ENCODE results near the gene ANKRD17. TPM values are rescaled to one million over a fixed set of nuclear protein-coding genes. Genes with fewer than 3 reads are reported as not detected.

The ANKRD17 gene
- total and polyA plus RNA-seq, 9 of the 15 experiments (the other 6 are each of a cell fraction or from before 2014, with no cell fraction given) = 25.5 to 86.9 (median 52.2) TPM

DNA sequence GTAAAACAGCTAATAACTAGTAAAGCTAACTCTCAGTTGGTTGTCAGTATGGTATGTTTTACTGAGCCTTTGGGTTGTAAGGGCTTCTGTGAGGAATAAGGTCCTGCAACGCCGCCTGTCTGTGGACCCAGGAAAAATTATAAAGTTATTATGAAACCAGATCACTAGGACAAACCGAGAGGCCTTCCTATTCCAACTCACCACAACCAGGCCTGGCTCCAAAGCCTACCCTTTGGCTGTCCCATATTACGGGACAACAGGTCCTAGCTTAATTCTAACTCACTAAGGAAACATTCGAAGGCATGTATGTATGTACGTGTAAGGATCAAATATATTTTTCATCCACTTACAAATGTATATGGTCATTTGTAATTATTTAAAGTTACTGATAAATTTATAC is 1.4 kb downstream of the ANKRD17 start (continued):
- TF ChIP-seq, protein P1, sequence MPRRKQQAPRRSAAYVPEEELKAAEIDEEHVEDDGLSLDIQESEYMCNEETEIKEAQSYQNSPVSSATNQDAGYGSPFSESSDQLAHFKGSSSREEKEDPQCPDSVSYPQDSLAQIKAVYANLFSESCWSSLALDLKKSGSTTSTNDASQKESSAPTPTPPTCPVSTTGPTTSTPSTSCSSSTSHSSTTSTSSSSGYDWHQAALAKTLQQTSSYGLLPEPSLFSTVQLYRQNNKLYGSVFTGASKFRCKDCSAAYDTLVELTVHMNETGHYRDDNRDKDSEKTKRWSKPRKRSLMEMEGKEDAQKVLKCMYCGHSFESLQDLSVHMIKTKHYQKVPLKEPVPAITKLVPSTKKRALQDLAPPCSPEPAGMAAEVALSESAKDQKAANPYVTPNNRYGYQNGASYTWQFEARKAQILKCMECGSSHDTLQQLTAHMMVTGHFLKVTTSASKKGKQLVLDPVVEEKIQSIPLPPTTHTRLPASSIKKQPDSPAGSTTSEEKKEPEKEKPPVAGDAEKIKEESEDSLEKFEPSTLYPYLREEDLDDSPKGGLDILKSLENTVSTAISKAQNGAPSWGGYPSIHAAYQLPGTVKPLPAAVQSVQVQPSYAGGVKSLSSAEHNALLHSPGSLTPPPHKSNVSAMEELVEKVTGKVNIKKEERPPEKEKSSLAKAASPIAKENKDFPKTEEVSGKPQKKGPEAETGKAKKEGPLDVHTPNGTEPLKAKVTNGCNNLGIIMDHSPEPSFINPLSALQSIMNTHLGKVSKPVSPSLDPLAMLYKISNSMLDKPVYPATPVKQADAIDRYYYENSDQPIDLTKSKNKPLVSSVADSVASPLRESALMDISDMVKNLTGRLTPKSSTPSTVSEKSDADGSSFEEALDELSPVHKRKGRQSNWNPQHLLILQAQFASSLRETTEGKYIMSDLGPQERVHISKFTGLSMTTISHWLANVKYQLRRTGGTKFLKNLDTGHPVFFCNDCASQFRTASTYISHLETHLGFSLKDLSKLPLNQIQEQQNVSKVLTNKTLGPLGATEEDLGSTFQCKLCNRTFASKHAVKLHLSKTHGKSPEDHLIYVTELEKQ (CRISPR knock-in tag; IDR thresholded peaks at IDR 0.05) = no peak
- TF ChIP-seq MXI1 (IDR thresholded peaks at IDR 0.05; ENCODE audit: low read depth, low read length) (no peak), POLR2AphosphoS5 (IDR thresholded peaks at IDR 0.05; ENCODE audit: control insufficient read depth, insufficient read depth, low read depth, low read length) (0 out of 2 replicates have a peak, but pooled peaks have one; percentile 31), CHCHD3 (CRISPR knock-in tag; IDR thresholded peaks at IDR 0.05) (no peak), TRIM28 (IDR thresholded peaks at IDR 0.05) (no peak), HMG20B (CRISPR knock-in tag; IDR thresholded peaks at IDR 0.05) (no peak), JUND (IDR thresholded peaks at IDR 0.05; ENCODE audit: borderline replicate concordance, low read depth, low read length) (peak; percentile 20; the same call in 1 of the 2 replicates), JUND (tag; IDR thresholded peaks at IDR 0.05; ENCODE audit: borderline replicate concordance, low read depth, low read length) (no peak), CREM (IDR thresholded peaks at IDR 0.05; ENCODE audit: low read depth) (no peak)
- TF ChIP-seq, protein P2, sequence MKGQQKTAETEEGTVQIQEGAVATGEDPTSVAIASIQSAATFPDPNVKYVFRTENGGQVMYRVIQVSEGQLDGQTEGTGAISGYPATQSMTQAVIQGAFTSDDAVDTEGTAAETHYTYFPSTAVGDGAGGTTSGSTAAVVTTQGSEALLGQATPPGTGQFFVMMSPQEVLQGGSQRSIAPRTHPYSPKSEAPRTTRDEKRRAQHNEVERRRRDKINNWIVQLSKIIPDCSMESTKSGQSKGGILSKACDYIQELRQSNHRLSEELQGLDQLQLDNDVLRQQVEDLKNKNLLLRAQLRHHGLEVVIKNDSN (CRISPR knock-in tag; IDR thresholded peaks at IDR 0.05) = no peak
- TF ChIP-seq, protein P3, sequence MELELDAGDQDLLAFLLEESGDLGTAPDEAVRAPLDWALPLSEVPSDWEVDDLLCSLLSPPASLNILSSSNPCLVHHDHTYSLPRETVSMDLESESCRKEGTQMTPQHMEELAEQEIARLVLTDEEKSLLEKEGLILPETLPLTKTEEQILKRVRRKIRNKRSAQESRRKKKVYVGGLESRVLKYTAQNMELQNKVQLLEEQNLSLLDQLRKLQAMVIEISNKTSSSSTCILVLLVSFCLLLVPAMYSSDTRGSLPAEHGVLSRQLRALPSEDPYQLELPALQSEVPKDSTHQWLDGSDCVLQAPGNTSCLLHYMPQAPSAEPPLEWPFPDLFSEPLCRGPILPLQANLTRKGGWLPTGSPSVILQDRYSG (tag; conservative IDR thresholded peaks at IDR 0.05; ENCODE audit: low read depth) = no peak
- TF ChIP-seq, protein P4, sequence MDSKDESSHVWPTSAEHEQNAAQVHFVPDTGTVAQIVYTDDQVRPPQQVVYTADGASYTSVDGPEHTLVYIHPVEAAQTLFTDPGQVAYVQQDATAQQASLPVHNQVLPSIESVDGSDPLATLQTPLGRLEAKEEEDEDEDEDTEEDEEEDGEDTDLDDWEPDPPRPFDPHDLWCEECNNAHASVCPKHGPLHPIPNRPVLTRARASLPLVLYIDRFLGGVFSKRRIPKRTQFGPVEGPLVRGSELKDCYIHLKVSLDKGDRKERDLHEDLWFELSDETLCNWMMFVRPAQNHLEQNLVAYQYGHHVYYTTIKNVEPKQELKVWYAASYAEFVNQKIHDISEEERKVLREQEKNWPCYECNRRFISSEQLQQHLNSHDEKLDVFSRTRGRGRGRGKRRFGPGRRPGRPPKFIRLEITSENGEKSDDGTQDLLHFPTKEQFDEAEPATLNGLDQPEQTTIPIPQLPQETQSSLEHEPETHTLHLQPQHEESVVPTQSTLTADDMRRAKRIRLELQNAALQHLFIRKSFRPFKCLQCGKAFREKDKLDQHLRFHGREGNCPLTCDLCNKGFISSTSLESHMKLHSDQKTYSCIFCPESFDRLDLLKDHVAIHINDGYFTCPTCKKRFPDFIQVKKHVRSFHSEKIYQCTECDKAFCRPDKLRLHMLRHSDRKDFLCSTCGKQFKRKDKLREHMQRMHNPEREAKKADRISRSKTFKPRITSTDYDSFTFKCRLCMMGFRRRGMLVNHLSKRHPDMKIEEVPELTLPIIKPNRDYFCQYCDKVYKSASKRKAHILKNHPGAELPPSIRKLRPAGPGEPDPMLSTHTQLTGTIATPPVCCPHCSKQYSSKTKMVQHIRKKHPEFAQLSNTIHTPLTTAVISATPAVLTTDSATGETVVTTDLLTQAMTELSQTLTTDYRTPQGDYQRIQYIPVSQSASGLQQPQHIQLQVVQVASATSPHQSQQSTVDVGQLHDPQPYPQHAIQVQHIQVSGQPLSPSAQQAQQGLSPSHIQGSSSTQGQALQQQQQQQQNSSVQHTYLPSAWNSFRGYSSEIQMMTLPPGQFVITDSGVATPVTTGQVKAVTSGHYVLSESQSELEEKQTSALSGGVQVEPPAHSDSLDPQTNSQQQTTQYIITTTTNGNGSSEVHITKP (IDR thresholded peaks at IDR 0.05; ENCODE audit: partially characterized antibody) = no peak
